Mesenchymal stem cell (in vitro differentiated cells and primary cell): ENCODE results near the gene PPP1R3F.

Experiments used
- DNase-seq: peaks from one replicate; pipeline ENCODE4 v3.0.0-alpha.2; 2013
- H2AFZ ChIP-seq: one replicate; pipeline ENCODE4 v1.6.1; 2013; ENCODE audit warnings: low read depth, mild to moderate bottlenecking, control low read depth, inconsistent platforms, low read length, moderate library complexity
- H2AK5ac ChIP-seq: 2 replicates; pipeline ENCODE4 v1.6.1; 2013; ENCODE audit warnings: low read length, moderate library complexity, mild to moderate bottlenecking, inconsistent platforms; ENCODE audit not compliant: severe bottlenecking
- H2BK120ac ChIP-seq: one replicate; pipeline ENCODE4 v1.6.1; 2013; ENCODE audit warnings: low read depth, mild to moderate bottlenecking, inconsistent platforms, low read length, moderate library complexity
- H2BK12ac ChIP-seq, 2 experiments: one replicate each; pipeline ENCODE4 v1.6.1; 2013; ENCODE audit warnings: inconsistent platforms in 2 of 2, low read length in 2 of 2, mild to moderate bottlenecking in 2 of 2, moderate library complexity in 2 of 2, control low read depth in 1 of 2
- H2BK15ac ChIP-seq: one replicate; pipeline ENCODE4 v1.6.1; 2013; ENCODE audit warnings: mild to moderate bottlenecking, low read depth, inconsistent platforms; ENCODE audit not compliant: poor library complexity, severe bottlenecking
- H2BK5ac ChIP-seq: 2 replicates; pipeline ENCODE4 v1.6.1; 2013; ENCODE audit warnings: low read depth, mild to moderate bottlenecking, low read length, control low read depth, inconsistent platforms; ENCODE audit not compliant: poor library complexity, severe bottlenecking
- H3K14ac ChIP-seq, 2 experiments: one replicate each; pipeline ENCODE4 v1.6.1; 2013; ENCODE audit warnings: inconsistent platforms in 2 of 2, low read length in 2 of 2, control low read depth in 1 of 2, mild to moderate bottlenecking in 1 of 2, moderate library complexity in 1 of 2
- H3K18ac ChIP-seq, 2 experiments: one replicate each; pipeline ENCODE4 v1.6.1; 2013; ENCODE audit warnings: inconsistent platforms in 2 of 2, low read length in 2 of 2, control low read depth in 1 of 2, low read depth in 1 of 2, mild to moderate bottlenecking in 1 of 2
- H3K23ac ChIP-seq, 2 experiments: one replicate each; pipeline ENCODE4 v1.6.1; 2013; ENCODE audit warnings: inconsistent platforms in 2 of 2, low read length in 2 of 2, mild to moderate bottlenecking in 2 of 2, moderate library complexity in 2 of 2, control low read depth in 1 of 2
- H3K27ac ChIP-seq: 2 replicates; pipeline ENCODE4 v1.5.1; 2013; ENCODE audit warnings: mild to moderate bottlenecking, moderate library complexity, low read length, control low read depth, inconsistent platforms; ENCODE audit not compliant: poor library complexity, severe bottlenecking
- H3K27me3 ChIP-seq, 2 experiments: 2 replicates each; pipeline versions ENCODE4 v1.6.1 to v1.7.0; 2013; ENCODE audit warnings: low read length in 2 of 2, mild to moderate bottlenecking in 2 of 2, moderate library complexity in 2 of 2, control low read depth in 1 of 2, inconsistent platforms in 1 of 2; ENCODE audit not compliant: control insufficient read depth in 1 of 2, insufficient read depth in 1 of 2
- H3K36me3 ChIP-seq, 2 experiments: 2 replicates each; pipeline versions ENCODE4 v1.6.1 to v1.7.0; 2013; ENCODE audit warnings: low read length in 2 of 2, control low read depth in 1 of 2, inconsistent platforms in 1 of 2, low read depth in 1 of 2, mild to moderate bottlenecking in 1 of 2; ENCODE audit not compliant: insufficient read depth in 2 of 2, control insufficient read depth in 1 of 2
- H3K4ac ChIP-seq, 2 experiments: one replicate each; pipeline ENCODE4 v1.6.1; 2013; ENCODE audit warnings: inconsistent platforms in 2 of 2, low read length in 2 of 2, mild to moderate bottlenecking in 2 of 2, moderate library complexity in 2 of 2, control low read depth in 1 of 2, low read depth in 1 of 2
- H3K4me1 ChIP-seq: 2 replicates; pipeline ENCODE4 v1.6.1; 2013; ENCODE audit warnings: low read depth, low read length, control low read depth; ENCODE audit not compliant: control insufficient read depth, insufficient read depth
- H3K4me2 ChIP-seq: 2 replicates; pipeline ENCODE4 v1.6.1; 2013; ENCODE audit warnings: low read length, mild to moderate bottlenecking, inconsistent platforms; ENCODE audit not compliant: poor library complexity, severe bottlenecking
- H3K4me3 ChIP-seq, 2 experiments: 2 replicates each; pipeline versions ENCODE4 v1.5.1 to v1.7.0; 2013; ENCODE audit warnings: low read length in 2 of 2, mild to moderate bottlenecking in 2 of 2, control low read depth in 1 of 2, low read depth in 1 of 2; ENCODE audit not compliant: insufficient read depth in 1 of 2
- H3K79me1 ChIP-seq: replicated peaks from 2 replicates; pipeline ENCODE4 v1.6.1; 2013; ENCODE audit warnings: mild to moderate bottlenecking, control low read depth, low read length, inconsistent platforms; ENCODE audit not compliant: poor library complexity, severe bottlenecking
- H3K9ac ChIP-seq: 2 replicates; pipeline ENCODE4 v1.7.0; 2013; ENCODE audit warnings: mild to moderate bottlenecking, low read length, moderate library complexity
- H3K9me3 ChIP-seq: 2 replicates; pipeline ENCODE4 v1.7.0; 2013; ENCODE audit warnings: mild to moderate bottlenecking, low read length; ENCODE audit not compliant: control insufficient read depth
- H4K8ac ChIP-seq: one replicate; pipeline ENCODE4 v1.6.1; 2013; ENCODE audit warnings: inconsistent platforms, mild to moderate bottlenecking, low read length, moderate library complexity
- H4K91ac ChIP-seq: one replicate; pipeline ENCODE4 v1.6.1; 2013; ENCODE audit warnings: mild to moderate bottlenecking, low read length, inconsistent platforms
- WGBS: methylation state at CpG from one replicate; pipeline ENCODE4 v1.1.7; 2013; ENCODE audit warnings: mixed read lengths; 5-methylcytosine and 5-hydroxymethylcytosine counted together

The PPP1R3F gene

DNA sequence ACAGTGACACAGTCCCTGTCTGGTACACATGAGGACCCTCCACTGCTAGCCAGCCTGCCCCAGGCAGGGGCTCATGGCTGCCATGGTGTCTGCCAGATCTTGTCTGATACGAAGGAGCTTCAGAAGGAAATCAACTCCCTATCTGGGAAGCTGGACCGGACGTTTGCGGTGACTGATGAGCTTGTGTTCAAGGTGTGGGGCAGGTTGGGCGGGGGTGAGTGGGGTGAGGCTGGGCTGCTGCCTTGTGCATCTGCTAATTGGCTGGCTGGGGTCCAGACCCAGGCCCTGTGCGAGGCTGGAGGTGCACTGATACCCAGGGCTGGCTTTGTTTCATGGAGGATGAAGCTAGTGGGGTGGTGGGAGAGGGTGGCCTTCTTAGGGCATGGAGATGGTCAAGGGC is 20.5 kb upstream of the PPP1R3F start:
- H3K4me1 ChIP-seq: no peaks in the 10 kb centered on the region
- peaks cover 5 to 50% of the 10 kb centered on the region in 2 experiments for H3K36me3 ChIP-seq
- H3K9me3 ChIP-seq: no peaks in the 10 kb centered on the region
- no peak overlapping the region for H3K4me3 ChIP-seq
- H2BK15ac ChIP-seq: no peak overlapping the region
- H3K14ac ChIP-seq: no peak overlapping the region
- H2AK5ac ChIP-seq: no peak overlapping the region
- H4K8ac ChIP-seq: no peak overlapping the region
- H3K27me3 ChIP-seq: peaks cover 0 to 8% of the 10 kb centered on the region in 2 experiments
- no peak overlapping the region for H2BK5ac ChIP-seq
- no peak overlapping the region for H2AFZ ChIP-seq
- no peak overlapping the region for H2BK120ac ChIP-seq
- no peak overlapping the region for H3K18ac ChIP-seq
- no peaks in the 10 kb centered on the region for H3K79me1 ChIP-seq
- no peak overlapping the region for H3K9ac ChIP-seq
- H4K91ac ChIP-seq: no peak overlapping the region
- no peak for DNase-seq
- no peak overlapping the region for H3K4me2 ChIP-seq
- H2BK12ac ChIP-seq: no peak overlapping the region
- H3K4ac ChIP-seq: no peak overlapping the region
- WGBS: 95% methylated on average over 5 of the region's 6 CpGs
- H3K23ac ChIP-seq: no peak overlapping the region
- H3K27ac ChIP-seq: no peak overlapping the region

DNA sequence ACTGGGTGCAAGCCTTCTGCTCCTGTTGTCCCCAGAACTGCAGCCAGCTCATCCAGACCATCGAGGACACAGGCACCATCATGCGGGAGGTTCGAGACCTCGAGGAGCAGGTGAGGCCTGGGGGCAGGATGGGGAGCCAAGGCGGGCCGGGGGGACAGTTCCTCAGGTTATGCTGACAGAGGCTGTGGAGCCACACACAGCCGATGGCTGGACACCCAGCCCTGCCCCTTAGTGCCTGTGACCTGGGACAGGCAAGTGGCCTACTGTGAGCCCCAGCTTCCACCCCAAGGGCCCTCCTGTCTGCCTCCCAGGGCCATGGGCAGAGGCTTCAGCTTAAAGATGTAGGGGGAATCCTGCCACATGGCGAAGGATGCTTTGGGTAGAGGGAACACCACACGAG is 20.0 kb upstream of the PPP1R3F start:
- Histone ChIP-seq H3K9me3 (no peaks in the 10 kb centered on the region), H3K9ac (no peak overlapping the region), H2AK5ac (no peak overlapping the region), H2BK120ac (no peak overlapping the region), H4K8ac (no peak overlapping the region), H3K4me1 (no peaks in the 10 kb centered on the region), H3K14ac (no peak overlapping the region), H2BK15ac (no peak overlapping the region), H2BK5ac (no peak overlapping the region), H3K18ac (no peak overlapping the region), H3K27me3 (peaks cover 0 to 8% of the 10 kb centered on the region in 2 experiments), H3K79me1 (no peaks in the 10 kb centered on the region), H3K4ac (no peak overlapping the region), H4K91ac (no peak overlapping the region), H3K36me3 (peaks cover 2 to 50% of the 10 kb centered on the region in 2 experiments), H3K4me2 (no peak overlapping the region), H2BK12ac (no peak overlapping the region), H2AFZ (no peak overlapping the region), H3K4me3 (no peak overlapping the region), H3K23ac (no peak overlapping the region), H3K27ac (no peak overlapping the region)
- no peak for DNase-seq
- 96% methylated on average over 9 of the region's 9 CpGs for WGBS

DNA sequence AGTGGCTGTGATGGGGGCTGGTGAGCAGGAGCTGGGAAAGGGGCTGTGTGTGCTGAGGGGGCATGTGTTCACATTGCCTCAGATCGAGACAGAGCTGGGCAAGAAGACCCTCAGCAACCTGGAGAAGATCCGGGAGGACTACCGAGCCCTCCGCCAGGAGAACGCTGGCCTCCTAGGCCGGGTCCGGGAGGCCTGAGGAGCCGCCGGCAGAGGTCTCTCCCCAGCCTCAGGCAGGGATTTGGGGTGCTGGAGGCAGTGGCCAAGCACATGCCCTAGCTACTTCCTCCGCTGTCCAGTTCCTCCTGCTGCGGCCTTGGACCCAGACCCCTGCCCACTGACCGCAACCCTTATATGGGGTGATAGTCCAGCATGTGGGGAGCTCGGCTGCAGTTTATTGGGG is 19.5 kb upstream of the PPP1R3F start:
- WGBS: 93% methylated on average over 13 of the region's 13 CpGs
- Histone ChIP-seq H2AFZ (no peak overlapping the region), H2BK15ac (no peak overlapping the region), H3K4me3 (no peak overlapping the region), H2BK12ac (no peak overlapping the region), H3K27ac (no peak overlapping the region), H4K91ac (no peak overlapping the region), H3K4ac (no peak overlapping the region), H2BK120ac (no peak overlapping the region), H3K79me1 (no peaks in the 10 kb centered on the region), H3K23ac (no peak overlapping the region), H3K27me3 (peaks cover 0 to 8% of the 10 kb centered on the region in 2 experiments), H3K4me1 (no peaks in the 10 kb centered on the region), H3K9ac (no peak overlapping the region), H2AK5ac (no peak overlapping the region), H3K9me3 (no peaks in the 10 kb centered on the region), H3K4me2 (no peak overlapping the region), H3K18ac (no peak overlapping the region), H4K8ac (no peak overlapping the region), H3K14ac (no peak overlapping the region), H2BK5ac (no peak overlapping the region), H3K36me3 (peaks cover 2 to 50% of the 10 kb centered on the region in 2 experiments)
- no peak for DNase-seq

DNA sequence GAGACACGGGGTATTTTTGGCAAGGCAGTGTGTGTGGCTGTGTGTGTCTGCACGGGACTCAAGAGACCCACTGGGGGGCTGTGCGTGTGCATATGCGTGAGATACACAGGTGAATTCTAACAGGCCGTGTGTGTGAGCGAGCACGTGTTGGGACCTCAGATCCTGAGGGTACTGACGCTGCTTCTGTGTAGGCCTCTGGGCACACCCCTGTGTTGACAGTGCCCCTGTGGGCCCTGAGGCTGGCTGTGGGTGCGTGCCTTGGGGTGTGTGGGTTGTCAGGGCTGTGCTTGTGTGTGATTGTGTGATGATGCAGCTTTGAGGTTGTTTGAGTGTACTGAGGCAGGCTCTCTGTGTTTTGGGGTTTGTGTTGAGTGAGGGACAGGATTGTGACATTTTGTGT is 19.0 kb upstream of the PPP1R3F start:
- no peaks in the 10 kb centered on the region for H3K4me1 ChIP-seq
- no peak overlapping the region for H3K23ac ChIP-seq
- no peak overlapping the region for H3K4me3 ChIP-seq
- no peak overlapping the region for H3K18ac ChIP-seq
- H2BK12ac ChIP-seq: no peak overlapping the region
- no peak overlapping the region for H2BK120ac ChIP-seq
- no peak overlapping the region for H3K14ac ChIP-seq
- H2BK15ac ChIP-seq: no peak overlapping the region
- H2AFZ ChIP-seq: no peak overlapping the region
- H2BK5ac ChIP-seq: no peak overlapping the region
- no peak overlapping the region for H3K4ac ChIP-seq
- no peak overlapping the region for H3K9ac ChIP-seq
- no peak overlapping the region for H4K8ac ChIP-seq
- no peak overlapping the region for H3K4me2 ChIP-seq
- H3K36me3 ChIP-seq: peaks cover 2 to 50% of the 10 kb centered on the region in 2 experiments
- no peak for DNase-seq
- H3K27ac ChIP-seq: no peak overlapping the region
- peaks cover 0 to 8% of the 10 kb centered on the region in 2 experiments for H3K27me3 ChIP-seq
- no peaks in the 10 kb centered on the region for H3K79me1 ChIP-seq
- no peak overlapping the region for H2AK5ac ChIP-seq
- H4K91ac ChIP-seq: no peak overlapping the region
- H3K9me3 ChIP-seq: no peaks in the 10 kb centered on the region
- WGBS: 98% methylated on average over 9 of the region's 9 CpGs
